HTR-8/SVneo (cell line): ENCODE data around the gene NKX6-2.
"Not testable (repeated sequence)": the region's sequence is repeated elsewhere in the genome, so short reads cannot be mapped to it uniquely, and the experiment has no call there.

ENCODE experiments used
- DNase-seq: peaks from one replicate; pipeline ENCODE4 v3.0.0; 2011; ENCODE audit warnings: low spot score, mixed read lengths; ENCODE audit not compliant: insufficient read length
- FAIRE-seq: peaks from 2 replicates; lab custom pipeline; 2011; peaks lifted over from hg19 to GRCh38; lab: Jason Lieb, UNC

NKX6-2 gene

DNA sequence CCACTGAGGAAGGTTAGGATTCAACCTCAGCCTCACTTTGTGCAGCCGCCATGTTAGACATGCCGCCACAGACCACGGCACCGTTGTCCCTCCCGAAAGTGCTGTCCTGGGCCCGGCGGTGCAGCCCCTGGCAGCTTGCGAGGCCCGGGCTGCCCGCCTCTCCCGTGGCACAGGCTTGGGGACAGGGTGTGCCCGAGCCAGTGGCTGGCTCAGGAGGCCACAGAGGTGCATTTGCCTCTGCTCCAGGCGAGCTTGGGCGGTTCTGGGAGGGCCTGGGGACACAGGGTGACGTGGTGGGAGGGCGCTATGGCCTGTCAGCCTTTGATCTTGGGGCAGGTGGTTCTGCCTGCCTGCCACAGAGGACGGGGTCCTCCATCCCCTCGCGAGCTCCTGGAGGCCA, 41.1 kb downstream of the NKX6-2 start:
- no peak for FAIRE-seq
- no peak for DNase-seq

- no peak for FAIRE-seq
Observed at GRCh38 chr10:132743925-132744490, 41.9 kb downstream of the NKX6-2 start.

DNA sequence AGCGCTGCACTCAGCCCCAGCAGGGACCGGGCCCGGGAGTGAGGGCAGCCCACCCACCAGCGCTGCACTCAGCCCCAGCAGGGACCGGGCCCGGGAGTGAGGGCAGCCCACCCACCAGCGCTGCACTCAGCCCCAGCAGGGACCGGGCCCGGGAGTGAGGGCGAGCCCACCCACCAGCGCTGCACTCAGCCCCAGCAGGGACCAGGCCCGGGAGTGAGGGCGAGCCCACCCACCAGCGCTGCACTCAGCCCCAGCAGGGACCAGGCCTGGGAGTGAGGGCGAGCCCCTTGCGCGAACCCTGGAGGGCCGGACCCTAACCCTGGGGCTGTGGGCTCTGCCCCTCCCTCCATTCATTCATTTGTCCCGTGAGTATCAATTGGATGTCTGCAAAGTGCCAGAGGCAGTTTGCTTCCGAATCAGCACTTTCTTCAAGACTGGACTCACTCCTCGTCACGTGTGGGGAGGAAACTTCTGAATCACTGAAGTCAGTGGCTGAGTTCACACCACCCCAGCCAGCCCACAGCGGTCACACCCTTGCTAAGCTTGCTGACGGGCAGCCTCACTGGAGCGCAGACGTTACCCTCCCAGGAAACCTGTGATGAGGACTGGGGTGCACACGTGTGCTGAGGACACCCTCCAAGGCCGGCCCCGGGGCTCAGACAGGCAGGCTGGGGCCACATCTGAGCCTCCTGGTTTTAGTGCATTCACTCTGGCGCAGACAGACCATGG, 42.6 kb downstream of the NKX6-2 start:
- DNase-seq, FAIRE-seq: not testable (repeated sequence)

More at GRCh38 chr10:132743925-132744490, 41.9 kb downstream of the NKX6-2 start:
- no peak for DNase-seq

GRCh38 chr10:132742837-132743194, 43.1 kb downstream of the NKX6-2 start:
- DNase-seq (no peak), FAIRE-seq (no peak)

GRCh38 chr10:132742167-132742836, 43.6 kb downstream of the NKX6-2 start:
- DNase-seq (no peak), FAIRE-seq (no peak)

DNA sequence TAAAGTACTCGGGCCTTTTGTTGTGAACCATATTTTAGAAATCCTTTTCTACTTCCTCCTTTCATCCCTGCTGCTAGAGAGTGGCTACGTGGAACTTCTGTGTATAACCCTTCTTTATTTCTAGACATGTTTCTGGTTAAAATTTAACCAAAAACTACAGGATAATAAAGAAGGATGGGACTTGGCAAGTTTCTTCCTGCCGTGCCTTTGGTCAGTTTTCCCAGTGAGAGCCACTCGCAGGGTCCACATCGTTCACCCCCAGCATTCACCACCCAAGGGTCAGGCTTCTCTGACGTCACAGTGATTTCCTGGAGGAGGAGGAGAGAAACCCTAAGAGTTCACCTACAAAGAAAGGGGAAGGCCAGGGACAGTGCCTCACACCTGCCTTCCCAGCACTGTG, 45.4 kb downstream of the NKX6-2 start:
- FAIRE-seq (no peak), DNase-seq (no peak)

- FAIRE-seq (no peak), DNase-seq (no peak)
Observed at GRCh38 chr10:132739225-132739613, 46.7 kb downstream of the NKX6-2 start.

DNA sequence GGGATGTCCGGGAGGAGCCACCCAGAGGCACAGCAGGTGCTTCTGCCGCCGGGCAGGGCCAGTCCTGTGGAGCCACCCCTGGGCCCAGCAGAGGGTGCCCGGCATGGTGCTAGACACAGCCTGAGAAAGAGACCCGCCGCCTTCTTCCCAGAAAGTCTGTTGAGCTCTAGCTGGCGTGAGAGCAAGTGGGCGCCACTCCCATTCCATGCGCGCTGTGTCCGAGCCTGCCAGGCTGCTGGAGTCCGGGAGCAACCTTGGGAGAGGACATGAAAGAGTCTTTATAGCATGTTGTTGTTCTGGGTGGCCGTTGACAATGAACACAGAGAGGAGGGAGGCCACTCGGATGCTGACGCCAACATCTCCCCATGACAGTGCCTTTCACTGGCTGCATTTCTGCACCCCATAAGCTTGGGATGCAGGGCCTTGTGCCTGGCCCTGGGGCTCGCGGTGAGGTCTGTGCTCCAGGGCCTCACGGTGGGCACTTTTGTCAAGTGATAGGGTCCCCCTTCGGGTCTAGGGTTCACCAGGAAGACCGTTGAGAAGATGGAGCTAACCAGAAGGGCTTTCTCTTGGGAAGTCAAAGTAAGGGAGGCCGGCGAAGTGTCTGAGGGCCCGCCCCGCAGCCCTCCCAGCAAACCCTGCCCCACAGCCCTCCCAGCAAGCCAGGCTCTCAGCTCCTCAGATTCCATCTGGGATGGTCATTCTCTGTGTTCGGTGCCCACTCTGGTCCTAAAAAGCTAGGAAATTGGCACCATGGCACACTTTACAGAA, 47.3 kb downstream of the NKX6-2 start:
- FAIRE-seq = no peak
- no peak for DNase-seq

- FAIRE-seq = no peak
- DNase-seq = no peak
Observed at GRCh38 chr10:132737390-132738048, 48.4 kb downstream of the NKX6-2 start.

GRCh38 chr10:132735923-132736391, 50.0 kb downstream of the NKX6-2 start:
- no peak for DNase-seq
- FAIRE-seq = no peak

- FAIRE-seq (no peak), DNase-seq (no peak)
Observed at GRCh38 chr10:132735341-132735775, 50.6 kb downstream of the NKX6-2 start.

GRCh38 chr10:132733926-132734325, 52.0 kb downstream of the NKX6-2 start:
- no peak for DNase-seq
- no peak for FAIRE-seq
